Measurements from ENCODE around the gene NELL1. TPM values are rescaled to one million over a fixed set of nuclear protein-coding genes. Genes with fewer than 3 reads are reported as not detected.

Gene NELL1
- total and polyA plus RNA-seq, 10 donors = 0.20 TPM; not detected in 9

- intact Hi-C loops (cut with DNase I; ENCODE audit: low total_unique reads) = no loop called here
- no peak for TF ChIP-seq CTCF (IDR thresholded peaks at IDR 0.05 in 8 of 11, conservative IDR thresholded peaks at IDR 0.05 in 3 of 11)
- H3K36me3 ChIP-seq = no peaks in the 10 kb centered on the region
- no peaks in the 10 kb centered on the region for H3K4me1 ChIP-seq
- H3K9me3 ChIP-seq = peaks cover 0 to 10% (median 0%) of the 10 kb centered on the region in 8 donors
- no peak for DNase-seq
- 65 to 100% (median 72%) methylated on average over 1 of the region's 1 CpG for WGBS, 5 donors
- no peak overlapping the region for H3K27ac ChIP-seq
- H3K4me3 ChIP-seq = no peak overlapping the region
- no peaks in the 10 kb centered on the region for H3K27me3 ChIP-seq (replicated peaks in 1 of 7)
These were observed 101.1 kb downstream of the NELL1 start for GRCh38 chr11:20770414-20770946.

GRCh38 chr11:20771026-20771425 is 101.6 kb downstream of the NELL1 start:
- TF ChIP-seq POLR2AphosphoS5 (IDR thresholded peaks at IDR 0.05) (no peak), POLR2A (IDR thresholded peaks at IDR 0.05) (no peak), CTCF (IDR thresholded peaks at IDR 0.05 in 8 of 11, conservative IDR thresholded peaks at IDR 0.05 in 3 of 11) (no peak)
- intact Hi-C loops (cut with DNase I; ENCODE audit: low total_unique reads) = no loop called here
- no peak overlapping the region for H3K4me3 ChIP-seq
- H3K36me3 ChIP-seq = no peaks in the 10 kb centered on the region
- DNase-seq = no peak
- no peak overlapping the region for H3K27ac ChIP-seq
- peaks cover 0 to 10% (median 0%) of the 10 kb centered on the region in 8 donors for H3K9me3 ChIP-seq
- no peaks in the 10 kb centered on the region for H3K27me3 ChIP-seq (replicated peaks in 1 of 7)
- no peaks in the 10 kb centered on the region for H3K4me1 ChIP-seq

- H3K27ac ChIP-seq = no peak overlapping the region
- intact Hi-C loops (cut with DNase I; ENCODE audit: low total_unique reads) = no loop called here
- H3K4me3 ChIP-seq = no peak overlapping the region
- H3K27me3 ChIP-seq (replicated peaks in 1 of 7) = no peaks in the 10 kb centered on the region
- H3K9me3 ChIP-seq = peaks cover 0 to 7% (median 0%) of the 10 kb centered on the region in 8 donors
- no peak for DNase-seq
- no peaks in the 10 kb centered on the region for H3K4me1 ChIP-seq
- no peaks in the 10 kb centered on the region for H3K36me3 ChIP-seq
- TF ChIP-seq POLR2AphosphoS5 (IDR thresholded peaks at IDR 0.05) (no peak), CTCF (IDR thresholded peaks at IDR 0.05 in 8 of 11, conservative IDR thresholded peaks at IDR 0.05 in 3 of 11) (no peak), POLR2A (IDR thresholded peaks at IDR 0.05) (no peak)
- 84 to 96% (median 88%) methylated on average over 3 of the region's 3 CpGs for WGBS, 5 donors
These were observed 102.3 kb downstream of the NELL1 start for GRCh38 chr11:20771681-20772080.

GRCh38 chr11:20775331-20775730 is 105.9 kb downstream of the NELL1 start:
- no peak overlapping the region for H3K4me3 ChIP-seq
- no peaks in the 10 kb centered on the region for H3K36me3 ChIP-seq
- H3K9me3 ChIP-seq = peaks cover 0 to 5% (median 0%) of the 10 kb centered on the region in 8 donors
- H3K27ac ChIP-seq = no peak overlapping the region
- intact Hi-C loops (cut with DNase I; ENCODE audit: low total_unique reads) = no loop called here
- no peaks in the 10 kb centered on the region for H3K27me3 ChIP-seq (replicated peaks in 1 of 7)
- WGBS, 5 donors = 64 to 81% (median 75%) methylated on average over 2 of the region's 2 CpGs
- TF ChIP-seq POLR2A (IDR thresholded peaks at IDR 0.05) = no peak
- no peak for TF ChIP-seq POLR2AphosphoS5 (IDR thresholded peaks at IDR 0.05)
- no peaks in the 10 kb centered on the region for H3K4me1 ChIP-seq
- DNase-seq = no peak

- H3K9me3 ChIP-seq = peaks cover 0 to 5% (median 0%) of the 10 kb centered on the region in 8 donors
- no peak for TF ChIP-seq POLR2AphosphoS5 (IDR thresholded peaks at IDR 0.05)
- TF ChIP-seq CTCF (IDR thresholded peaks at IDR 0.05 in 8 of 11, conservative IDR thresholded peaks at IDR 0.05 in 3 of 11) = no peak
- no peak for TF ChIP-seq POLR2A (IDR thresholded peaks at IDR 0.05)
- WGBS, 5 donors = 73 to 81% (median 75%) methylated on average over 3 of the region's 3 CpGs
- no peaks in the 10 kb centered on the region for H3K27me3 ChIP-seq (replicated peaks in 1 of 7)
- no peak for DNase-seq
- H3K27ac ChIP-seq = no peak overlapping the region
- H3K4me1 ChIP-seq = no peaks in the 10 kb centered on the region
- no peaks in the 10 kb centered on the region for H3K36me3 ChIP-seq
- H3K4me3 ChIP-seq = no peak overlapping the region
- intact Hi-C loops (cut with DNase I; ENCODE audit: low total_unique reads) = no loop called here
These were observed 113.4 kb downstream of the NELL1 start for GRCh38 chr11:20782775-20783174.

Measured in spleen (tissue), 11 donors.